Spleen (tissue), 11 donors: Measurements from ENCODE around the gene TTC27. TPM values are rescaled to one million over a fixed set of nuclear protein-coding genes. Genes with fewer than 3 reads are reported as not detected.

Source experiments
- DNase-seq: peaks from one replicate; pipeline ENCODE4 v3.0.0-alpha.2; 2020
- H3K27ac ChIP-seq, 8 donors: fragments of 200-600 bp; sonication (generic) in 7 of 8; 1 replicate in 4 of 8; 2 replicates in 4 of 8; pipeline versions ENCODE4 v1.5.0 to v1.8.0; 2016 to 2021; ENCODE audit warnings: inconsistent platforms in 4 of 8, mild to moderate bottlenecking in 4 of 8, moderate library complexity in 1 of 8
- H3K27me3 ChIP-seq, 7 donors: fragments of 200-600 bp; sonication (generic) in 6 of 7; replicated peaks in 1 of 7; 1 replicate in 4 of 7; 2 replicates in 3 of 7; pipeline versions ENCODE4 v1.5.0 to v1.8.0; 2016 to 2021; ENCODE audit warnings: inconsistent platforms in 3 of 7, mild to moderate bottlenecking in 1 of 7
- H3K36me3 ChIP-seq, 6 donors: fragments of 200-600 bp; sonication (generic) in 5 of 6; 1 replicate in 4 of 6; 2 replicates in 2 of 6; pipeline versions ENCODE4 v1.5.0 to v1.8.0; 2016 to 2021; ENCODE audit warnings: inconsistent platforms in 2 of 6
- H3K4me1 ChIP-seq, 6 donors: fragments of 200-600 bp; sonication (generic) in 5 of 6; 1 replicate in 3 of 6; 2 replicates in 3 of 6; pipeline versions ENCODE4 v1.5.0 to v1.8.0; 2016 to 2021; ENCODE audit warnings: inconsistent platforms in 3 of 6
- H3K4me3 ChIP-seq, 8 donors: fragments of 200-600 bp; sonication (generic) in 7 of 8; 1 replicate in 4 of 8; 2 replicates in 4 of 8; pipeline versions ENCODE4 v1.5.0 to v1.8.0; 2016 to 2021; ENCODE audit warnings: inconsistent platforms in 4 of 8, mild to moderate bottlenecking in 4 of 8, moderate library complexity in 2 of 8
- H3K9me3 ChIP-seq, 8 donors: fragments of 200-600 bp; sonication (generic) in 7 of 8; 1 replicate in 4 of 8; 2 replicates in 4 of 8; pipeline versions ENCODE4 v1.5.0 to v1.8.0; 2016 to 2021; ENCODE audit warnings: inconsistent platforms in 4 of 8
- POLR2A ChIP-seq, 3 donors: fragments of 450-650 bp; IDR thresholded peaks; one replicate each; pipeline ENCODE4 v1.5.1; 2017; ENCODE audit warnings: antibody characterized with exemption in 3 of 3, mild to moderate bottlenecking in 1 of 3
- POLR2AphosphoS5 ChIP-seq, 3 donors: sonication (generic); formaldehyde crosslinking; IDR thresholded peaks; one replicate each; pipeline ENCODE4 v1.5.1; 2017; ENCODE audit warnings: antibody characterized with exemption in 3 of 3
- WGBS, 5 donors: extraction: QIAGEN DNeasy Blood & Tissue Kit in 3 of 5; methylation state at CpG; one replicate each; pipeline versions ENCODE4 v1.1.5 to v1.1.7; 2013 to 2018; 5-methylcytosine and 5-hydroxymethylcytosine counted together
- intact Hi-C: fragments of 100-400 bp; cut with DNase I; formaldehyde crosslinking; loops from one replicate; pipeline ENCODE4 v1.15.0; 2023; ENCODE audit warnings: low total_unique reads
- polyA plus RNA-seq, 3 donors: library from polyadenylated mRNA; stranded (reverse); fragments of 200-250 nt; gene quantifications; one replicate each; pipeline ENCODE4 v1.2.1, GENCODE V29; 2013
- total RNA-seq, 7 donors: library from RNA; depleted of rRNA in 3 of 7; stranded (reverse); fragments of >200 nt in 3 of 7; fragmentation: NEBNext Ultra II Directional in 4 of 7; extraction: Animal tissue kit (Norgen Biotek cat#: 25700) in 4 of 7; gene quantifications; one replicate each; pipeline versions ENCODE4 v1.1.0 to v1.2.1, GENCODE V29; 2016 to 2021
- TF ChIP-seq, protein P1 (sequence below), 11 experiments: fragments of 200-600 bp in 7 of 11; fragments of 450-650 bp in 4 of 11; sonication (generic) in 4 of 11; IDR thresholded peaks in 8 of 11; conservative IDR thresholded peaks in 3 of 11; 1 replicate in 7 of 11; 2 replicates in 4 of 11; pipeline versions ENCODE4 v1.4.0 to v1.8.0; 2016 to 2021; ENCODE audit warnings: antibody characterized with exemption in 11 of 11, inconsistent platforms in 4 of 11, mild to moderate bottlenecking in 1 of 11
- donor health status: healthy with polysubstance abuse.
- donor health status: DM: no; HTN: no; CAD: no; lungs with moderate emphysema.
- donor health status: DM: no; HTN: no; CAD: no.
- donor health status: Bipolar disorder and iron deficiency.
- donor health status: healthy.
- donor health status: DM: no; HTN: no; CAD: no.
- donor health status: DM: yes; HTN: yes; CAD: no.

Gene TTC27
- total and polyA plus RNA-seq, 10 donors: 9.0 to 28.5 (median 20.6) TPM

- no peak overlapping the region for H3K4me3 ChIP-seq
- intact Hi-C loops: no loop called here
- no peaks in the 10 kb centered on the region for H3K36me3 ChIP-seq
- no peaks in the 10 kb centered on the region for H3K27me3 ChIP-seq
- peaks cover 0 to 24% (median 18%) of the 10 kb centered on the region in 8 donors for H3K9me3 ChIP-seq
- no peak for TF ChIP-seq POLR2AphosphoS5 (IDR thresholded peaks at IDR 0.05)
- TF ChIP-seq, protein P1, sequence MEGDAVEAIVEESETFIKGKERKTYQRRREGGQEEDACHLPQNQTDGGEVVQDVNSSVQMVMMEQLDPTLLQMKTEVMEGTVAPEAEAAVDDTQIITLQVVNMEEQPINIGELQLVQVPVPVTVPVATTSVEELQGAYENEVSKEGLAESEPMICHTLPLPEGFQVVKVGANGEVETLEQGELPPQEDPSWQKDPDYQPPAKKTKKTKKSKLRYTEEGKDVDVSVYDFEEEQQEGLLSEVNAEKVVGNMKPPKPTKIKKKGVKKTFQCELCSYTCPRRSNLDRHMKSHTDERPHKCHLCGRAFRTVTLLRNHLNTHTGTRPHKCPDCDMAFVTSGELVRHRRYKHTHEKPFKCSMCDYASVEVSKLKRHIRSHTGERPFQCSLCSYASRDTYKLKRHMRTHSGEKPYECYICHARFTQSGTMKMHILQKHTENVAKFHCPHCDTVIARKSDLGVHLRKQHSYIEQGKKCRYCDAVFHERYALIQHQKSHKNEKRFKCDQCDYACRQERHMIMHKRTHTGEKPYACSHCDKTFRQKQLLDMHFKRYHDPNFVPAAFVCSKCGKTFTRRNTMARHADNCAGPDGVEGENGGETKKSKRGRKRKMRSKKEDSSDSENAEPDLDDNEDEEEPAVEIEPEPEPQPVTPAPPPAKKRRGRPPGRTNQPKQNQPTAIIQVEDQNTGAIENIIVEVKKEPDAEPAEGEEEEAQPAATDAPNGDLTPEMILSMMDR (IDR thresholded peaks at IDR 0.05 in 8 of 11, conservative IDR thresholded peaks at IDR 0.05 in 3 of 11): no peak
- no peak for TF ChIP-seq POLR2A (IDR thresholded peaks at IDR 0.05)
- DNase-seq: no peak
- H3K27ac ChIP-seq: no peak overlapping the region
- peaks cover 0 to 3% (median 0%) of the 10 kb centered on the region in 6 donors for H3K4me1 ChIP-seq
- WGBS, 5 donors: 76 to 94% (median 87%) methylated on average over 1 of the region's 1 CpG
Observed at GRCh38 chr2:32830196-32830595, 202.3 kb downstream of the TTC27 start.

- Histone ChIP-seq H3K27me3 (no peaks in the 10 kb centered on the region), H3K4me1 (peaks cover 0 to 1% (median 0%) of the 10 kb centered on the region in 6 donors), H3K9me3 (peaks cover 0 to 24% (median 18%) of the 10 kb centered on the region in 8 donors), H3K4me3 (no peak overlapping the region), H3K36me3 (no peaks in the 10 kb centered on the region), H3K27ac (no peak overlapping the region)
- intact Hi-C loops: no loop called here
- 75 to 91% (median 87%) methylated on average over 2 of the region's 2 CpGs for WGBS, 5 donors
- no peak for DNase-seq
- TF ChIP-seq POLR2AphosphoS5 (IDR thresholded peaks at IDR 0.05): no peak
- no peak for TF ChIP-seq POLR2A (IDR thresholded peaks at IDR 0.05)
- TF ChIP-seq, protein P1 (IDR thresholded peaks at IDR 0.05 in 8 of 11, conservative IDR thresholded peaks at IDR 0.05 in 3 of 11): no peak
Observed at GRCh38 chr2:32832821-32833220, 205.0 kb downstream of the TTC27 start.

- WGBS, 5 donors: 34 to 56% (median 48%) methylated on average over 2 of the region's 2 CpGs
- H3K27ac ChIP-seq: no peak overlapping the region
- intact Hi-C loops: no loop called here
Observed at GRCh38 chr2:32833709-32834108, 205.9 kb downstream of the TTC27 start.

DNA sequence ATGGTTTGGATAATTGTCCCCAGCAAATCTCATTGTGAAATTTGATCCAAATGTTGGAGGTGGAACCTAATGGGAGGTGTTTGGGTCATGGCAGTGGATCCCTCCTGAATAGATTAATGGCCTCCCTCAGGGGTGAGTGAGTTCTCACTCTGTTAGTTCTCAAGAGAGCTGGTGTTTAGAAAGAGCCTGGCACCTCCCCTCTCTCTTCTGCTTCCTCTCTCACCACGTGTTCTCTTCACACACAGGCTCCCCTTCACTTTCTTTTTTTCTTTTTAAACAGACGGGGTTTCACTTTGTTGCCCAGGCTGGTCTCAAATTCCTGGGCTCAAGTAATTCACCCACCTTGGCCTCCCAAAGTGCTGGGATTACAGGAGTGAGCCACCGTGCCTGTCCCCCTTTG is 207.3 kb downstream of the TTC27 start:
- WGBS, 5 donors: 47 to 54% (median 50%) methylated on average over 3 of the region's 3 CpGs
- no peak for TF ChIP-seq POLR2A (IDR thresholded peaks at IDR 0.05)
- no peak for TF ChIP-seq POLR2AphosphoS5 (IDR thresholded peaks at IDR 0.05)
- TF ChIP-seq, protein P1 (IDR thresholded peaks at IDR 0.05 in 8 of 11, conservative IDR thresholded peaks at IDR 0.05 in 3 of 11): no peak
- Histone ChIP-seq H3K27me3 (no peaks in the 10 kb centered on the region), H3K36me3 (no peaks in the 10 kb centered on the region), H3K27ac (no peak overlapping the region), H3K9me3 (peaks cover 0 to 6% (median 0%) of the 10 kb centered on the region in 8 donors), H3K4me1 (peaks cover 0 to 12% (median 2%) of the 10 kb centered on the region in 6 donors), H3K4me3 (no peak overlapping the region)
- intact Hi-C loops: no loop called here
- DNase-seq: no peak

More at GRCh38 chr2:32833709-32834108, 205.9 kb downstream of the TTC27 start:
- H3K4me1 ChIP-seq: peaks cover 0 to 8% (median 2%) of the 10 kb centered on the region in 6 donors
- H3K27me3 ChIP-seq: no peaks in the 10 kb centered on the region
- no peaks in the 10 kb centered on the region for H3K36me3 ChIP-seq
- no peak overlapping the region for H3K4me3 ChIP-seq
- TF ChIP-seq POLR2AphosphoS5 (IDR thresholded peaks at IDR 0.05): no peak
- TF ChIP-seq, protein P1 (IDR thresholded peaks at IDR 0.05 in 8 of 11, conservative IDR thresholded peaks at IDR 0.05 in 3 of 11): no peak
- TF ChIP-seq POLR2A (IDR thresholded peaks at IDR 0.05): no peak
- DNase-seq: no peak
- H3K9me3 ChIP-seq: peaks cover 0 to 19% (median 12%) of the 10 kb centered on the region in 8 donors
